H9 (cell line): Measurements from ENCODE around the gene TMEM63A. TPM values are rescaled to one million over a fixed set of nuclear protein-coding genes. Genes with fewer than 3 reads are reported as not detected.
A peak's percentile ranks its signal among the peaks of the same experiment; 100 is the strongest.

Experiments used
- DNase-seq: peaks from one replicate; pipeline ENCODE4 v3.0.0-alpha.2; 2017
- H2AFZ ChIP-seq: one replicate; pipeline ENCODE4 v1.6.1; 2013; ENCODE audit warnings: mild to moderate bottlenecking, low read length, control low read depth, moderate library complexity
- H2AK5ac ChIP-seq: 2 replicates; pipeline ENCODE4 v1.6.1; 2013; ENCODE audit warnings: low read length, control low read depth, mixed read lengths; ENCODE audit not compliant: insufficient read length
- H2BK120ac ChIP-seq: one replicate; pipeline ENCODE4 v1.6.1; 2013; ENCODE audit warnings: low read depth, mild to moderate bottlenecking, low read length, control low read depth, inconsistent platforms; ENCODE audit not compliant: poor library complexity, severe bottlenecking
- H2BK12ac ChIP-seq: 2 replicates; pipeline ENCODE4 v1.6.1; 2013; ENCODE audit warnings: low read length, control low read depth, mixed read lengths, low read depth; ENCODE audit not compliant: insufficient read length
- H2BK15ac ChIP-seq: 2 replicates; pipeline ENCODE4 v1.6.1; 2013; ENCODE audit warnings: low read depth, low read length, control low read depth
- H2BK20ac ChIP-seq: one replicate; pipeline ENCODE4 v1.6.1; 2013; ENCODE audit warnings: low read depth, mild to moderate bottlenecking, low read length, control low read depth, inconsistent platforms; ENCODE audit not compliant: poor library complexity, severe bottlenecking
- H2BK5ac ChIP-seq: 2 replicates; pipeline ENCODE4 v1.6.1; 2013; ENCODE audit warnings: low read length, control low read depth, mixed read lengths; ENCODE audit not compliant: insufficient read length
- H3K14ac ChIP-seq: 2 replicates; pipeline ENCODE4 v1.6.1; 2013; ENCODE audit warnings: low read length, control low read depth; ENCODE audit not compliant: insufficient read depth
- H3K18ac ChIP-seq: 2 replicates; pipeline ENCODE4 v1.6.1; 2013; ENCODE audit warnings: low read depth, mild to moderate bottlenecking, mixed read lengths, low read length, control low read depth; ENCODE audit not compliant: insufficient read length
- H3K23ac ChIP-seq: 2 replicates; pipeline ENCODE4 v1.6.1; 2013; ENCODE audit warnings: low read length, control low read depth, mixed read lengths, low read depth; ENCODE audit not compliant: insufficient read length
- H3K23me2 ChIP-seq: 2 replicates; pipeline ENCODE4 v1.6.1; 2013; ENCODE audit warnings: low read depth, mild to moderate bottlenecking, mixed read lengths, low read length, control low read depth; ENCODE audit not compliant: insufficient read length, poor library complexity, severe bottlenecking
- H3K27ac ChIP-seq: 2 replicates; pipeline ENCODE4 v1.5.1; 2013; ENCODE audit warnings: low read length, control low read depth, mixed read lengths, low read depth; ENCODE audit not compliant: insufficient read length
- H3K27me3 ChIP-seq: 2 replicates; pipeline ENCODE4 v1.6.1; 2013; ENCODE audit warnings: low read length, control low read depth, inconsistent platforms; ENCODE audit not compliant: insufficient read depth
- H3K4ac ChIP-seq: 2 replicates; pipeline ENCODE4 v1.6.1; 2013; ENCODE audit warnings: low read depth, mild to moderate bottlenecking, control low read depth, inconsistent platforms, low read length, moderate library complexity
- H3K4me1 ChIP-seq: 2 replicates; pipeline ENCODE4 v1.6.1; 2013; ENCODE audit warnings: low read length, control low read depth, inconsistent platforms; ENCODE audit not compliant: insufficient read depth
- H3K4me2 ChIP-seq: 2 replicates; pipeline ENCODE4 v1.6.1; 2013; ENCODE audit warnings: low read length, control low read depth, mixed read lengths; ENCODE audit not compliant: insufficient read length, insufficient read depth
- H3K56ac ChIP-seq: 2 replicates; pipeline ENCODE4 v1.6.1; 2013; ENCODE audit warnings: low read depth, mild to moderate bottlenecking, mixed read lengths, low read length, control low read depth; ENCODE audit not compliant: insufficient read length
- H3K79me1 ChIP-seq: 2 replicates; pipeline ENCODE4 v1.6.1; 2013; ENCODE audit warnings: low read depth, mild to moderate bottlenecking, moderate library complexity, low read length, control low read depth, inconsistent platforms; ENCODE audit not compliant: insufficient read depth, poor library complexity, severe bottlenecking
- H3K79me2 ChIP-seq: 2 replicates; pipeline ENCODE4 v1.6.1; 2013; ENCODE audit warnings: low read length, control low read depth, inconsistent platforms; ENCODE audit not compliant: insufficient read depth
- H3K9ac ChIP-seq: 2 replicates; pipeline ENCODE4 v1.6.1; 2013; ENCODE audit warnings: low read length, control low read depth, mixed read lengths; ENCODE audit not compliant: insufficient read length; ENCODE audit errors: extremely low read depth
- H3K9me3 ChIP-seq: one replicate; pipeline ENCODE4 v1.6.1; 2013; ENCODE audit warnings: low read depth, low read length, inconsistent platforms; ENCODE audit not compliant: control insufficient read depth
- H3T11ph ChIP-seq: one replicate; pipeline ENCODE4 v1.6.1; 2013; ENCODE audit warnings: mild to moderate bottlenecking, low read length, control low read depth, inconsistent platforms
- H4K20me1 ChIP-seq: one replicate; pipeline ENCODE4 v1.6.1; 2013; ENCODE audit not compliant: control insufficient read depth, insufficient read length, insufficient read depth
- H4K5ac ChIP-seq: 2 replicates; pipeline ENCODE4 v1.6.1; 2013; ENCODE audit warnings: low read depth, mild to moderate bottlenecking, mixed read lengths, low read length, control low read depth; ENCODE audit not compliant: insufficient read length
- H4K8ac ChIP-seq: replicated peaks from 2 replicates; pipeline ENCODE4 v1.6.1; 2013; ENCODE audit warnings: low read length, control low read depth, mixed read lengths, low read depth; ENCODE audit not compliant: insufficient read length
- H4K91ac ChIP-seq: 2 replicates; pipeline ENCODE4 v1.6.1; 2013; ENCODE audit warnings: low read depth, mild to moderate bottlenecking, moderate library complexity, mixed read lengths, low read length, control low read depth; ENCODE audit not compliant: insufficient read length
- H3K27ac Mint-ChIP-seq, 3 experiments: 2 replicates in 2 of 3; 3 replicates in 1 of 3; pipeline ENCODE4 v1.8.0; 2020 to 2021; ENCODE audit warnings: mixed read lengths in 3 of 3, mild to moderate bottlenecking in 1 of 3, moderate library complexity in 1 of 3
- H3K27me3 Mint-ChIP-seq: 2 replicates; pipeline ENCODE4 v1.8.0; 2021; ENCODE audit warnings: low read depth, mild to moderate bottlenecking, moderate library complexity, mixed read lengths
- H3K36me3 Mint-ChIP-seq, 3 experiments: 2 replicates in 2 of 3; 3 replicates in 1 of 3; pipeline ENCODE4 v1.8.0; 2020 to 2021; ENCODE audit warnings: low read depth in 3 of 3, mixed read lengths in 3 of 3; ENCODE audit not compliant: insufficient read depth in 1 of 3
- H3K4me1 Mint-ChIP-seq, 2 experiments: 2 replicates each; pipeline ENCODE4 v1.8.0; 2020; ENCODE audit warnings: mixed read lengths in 2 of 2
- H3K4me3 Mint-ChIP-seq, 2 experiments: 2 replicates in 1 of 2; 3 replicates in 1 of 2; pipeline ENCODE4 v1.8.0; 2020 to 2021; ENCODE audit warnings: mild to moderate bottlenecking in 2 of 2, mixed read lengths in 2 of 2, moderate library complexity in 1 of 2
- H3K9me3 Mint-ChIP-seq, 2 experiments: 2 replicates in 1 of 2; 3 replicates in 1 of 2; pipeline ENCODE4 v1.8.0; 2020; ENCODE audit warnings: mild to moderate bottlenecking in 2 of 2, mixed read lengths in 2 of 2, moderate library complexity in 1 of 2
- CTCF ChIP-seq: fragments of 200-600 bp; sonication (generic); conservative IDR thresholded peaks from 3 replicates; pipeline ENCODE4 v1.8.0; 2021; ENCODE audit warnings: antibody characterized with exemption, mild to moderate bottlenecking
- WGBS: extraction: QIAGEN DNeasy Blood & Tissue Kit; methylation state at CpG from one replicate; pipeline ENCODE4 v1.1.7; 2013; ENCODE audit warnings: missing lambda C conversion rate, low lambda C conversion rate, mixed read lengths; ENCODE audit not compliant: insufficient read length; ENCODE audit errors: extremely low coverage; 5-methylcytosine and 5-hydroxymethylcytosine counted together
- total RNA-seq: library from RNA; stranded (reverse); gene quantifications from 2 replicates; pipeline ENCODE4 v1.2.1, GENCODE V29; 2021

TMEM63A gene
- total RNA-seq, 1 experiment from 2014 or later = 75.7 TPM

DNA sequence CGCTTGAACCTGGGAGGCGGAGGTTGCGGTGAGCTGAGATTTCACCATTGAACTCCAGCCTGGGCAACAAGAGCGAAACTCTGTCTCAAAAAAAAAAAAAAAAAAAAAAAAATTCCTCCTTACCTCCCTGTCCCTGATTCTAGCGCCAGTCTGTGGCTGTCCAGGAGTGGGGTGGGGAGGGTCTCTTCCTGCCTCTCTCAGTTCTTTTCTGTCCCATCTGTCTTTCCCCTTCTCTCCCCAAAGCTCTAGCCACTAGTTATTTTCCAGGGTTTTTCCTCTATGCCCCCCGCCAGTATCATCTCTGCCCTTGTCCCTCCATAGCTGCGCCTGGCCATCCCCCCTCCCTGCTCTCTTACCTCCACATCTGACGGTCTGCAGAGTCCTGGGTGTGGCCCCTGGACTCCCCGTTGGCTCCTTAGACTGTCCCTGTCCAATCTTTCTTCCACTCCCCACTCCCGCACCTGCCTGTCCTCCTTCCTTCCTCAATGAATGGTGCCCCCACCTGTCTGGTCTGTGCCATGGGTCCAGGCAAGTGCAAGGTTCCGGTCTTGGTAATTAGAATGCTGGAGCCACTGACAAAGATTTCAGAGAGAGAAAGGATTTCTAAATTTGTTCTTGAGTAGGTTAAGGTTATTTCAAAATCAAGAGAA, 1.6 kb upstream of the TMEM63A start:
- no peaks in the 10 kb centered on the region for H3K9me3 Mint-ChIP-seq
- H3K23ac ChIP-seq = no peak overlapping the region
- H2BK120ac ChIP-seq = no peak overlapping the region
- no peak overlapping the region for H3K14ac ChIP-seq
- H2BK5ac ChIP-seq = no peak overlapping the region
- H2AK5ac ChIP-seq = no peak overlapping the region
- H3K27ac ChIP-seq = no peak overlapping the region
- H2BK20ac ChIP-seq = no peak overlapping the region
- no peak overlapping the region for H2BK12ac ChIP-seq
- no peaks in the 10 kb centered on the region for H3K27me3 ChIP-seq
- DNase-seq = no peak
- no peak overlapping the region for H3K9ac ChIP-seq
- no CpG with 5 or more reads among the region's 11 CpGs for WGBS
- peaks cover 4% of the 10 kb centered on the region; the same call in 1 of the 2 replicates for H3K27me3 Mint-ChIP-seq
- peak overlapping the region in 1 of 3 experiments; percentile 45; a peak in 2 of 7 replicates for H3K27ac Mint-ChIP-seq
- H3K23me2 ChIP-seq = peaks cover 21% of the 10 kb centered on the region
- no peak overlapping the region for H3K18ac ChIP-seq
- no peak overlapping the region for H3T11ph ChIP-seq
- peak overlapping the region; percentile 83 for H3K4me2 ChIP-seq
- no peak overlapping the region for H3K56ac ChIP-seq
- peaks cover 0 to 18% (median 5%) of the 10 kb centered on the region in 3 experiments; a peak in 4 of 7 replicates for H3K36me3 Mint-ChIP-seq
- no peak overlapping the region for H4K8ac ChIP-seq
- peaks cover 11% of the 10 kb centered on the region; the same call in 1 of the 2 replicates for H3K79me2 ChIP-seq
- H2BK15ac ChIP-seq = no peak overlapping the region
- H3K9me3 ChIP-seq = no peaks in the 10 kb centered on the region
- H4K20me1 ChIP-seq = no peaks in the 10 kb centered on the region
- no peak for TF ChIP-seq CTCF
- peaks cover 12% of the 10 kb centered on the region; the same call in 1 of the 2 replicates for H3K4me1 ChIP-seq
- no peak overlapping the region for H4K91ac ChIP-seq
- H3K79me1 ChIP-seq = no peaks in the 10 kb centered on the region
- peaks cover 42 to 45% of the 10 kb centered on the region in 2 experiments for H3K4me1 Mint-ChIP-seq
- no peak overlapping the region for H3K4ac ChIP-seq
- H2AFZ ChIP-seq = no peak overlapping the region
- H4K5ac ChIP-seq = no peak overlapping the region
- peak overlapping the region; percentile 78 to 88 for H3K4me3 Mint-ChIP-seq
